ENCODE results near the gene ZNF816. TPM values are rescaled to one million over a fixed set of nuclear protein-coding genes. Genes with fewer than 3 reads are reported as not detected.
"Not testable (repeated sequence)": the region's sequence is repeated elsewhere in the genome, so short reads cannot be mapped to it uniquely, and the experiment has no call there.

The ZNF816 gene
- total and polyA plus RNA-seq, 9 donors, result 3.9 to 15.1 (median 9.7) TPM

- peak; percentile 36 to 66 (median 53) for DNase-seq
Observed at GRCh38 chr19:52946322-52947310, 16.1 kb downstream of the ZNF816 start.

GRCh38 chr19:52945652-52946321 lies 16.9 kb downstream of the ZNF816 start:
- Histone ChIP-seq H3K27ac (no peak overlapping the region), H3K9me3 (peaks cover 0 to 19% of the 10 kb centered on the region in 2 donors), H3K36me3 (no peaks in the 10 kb centered on the region), H3K27me3 (no peaks in the 10 kb centered on the region), H3K4me1 (ENCODE audit: insufficient read depth) (no peaks in the 10 kb centered on the region), H3K4me3 (no peak overlapping the region)
- intact Hi-C loops (cut with DNase I), result loop anchor here in 1 of 4 donors (2.0 kb wide), 1 partner anchor 47 kb away; no protein-coding TSS in a partner anchor
- 50 to 56% (median 53%) methylated on average over 24 of the region's 24 CpGs for WGBS, 3 donors
- TF ChIP-seq POLR2A (IDR thresholded peaks at IDR 0.05) (no peak), CTCF (IDR thresholded peaks at IDR 0.05) (no peak), EP300 (IDR thresholded peaks at IDR 0.05) (no peak)
- DNase-seq, result no peak

More at GRCh38 chr19:52946322-52947310, 16.1 kb downstream of the ZNF816 start:
- no peak overlapping the region for H3K27ac ChIP-seq
- intact Hi-C loops (cut with DNase I), result no loop called here
- TF ChIP-seq CTCF (IDR thresholded peaks at IDR 0.05), result no peak
- no peak for TF ChIP-seq POLR2A (IDR thresholded peaks at IDR 0.05)
- no peak for TF ChIP-seq EP300 (IDR thresholded peaks at IDR 0.05)
- 26 to 36% (median 27%) methylated on average over 36 to 39 of the region's 39 CpGs for WGBS, 3 donors
- H3K27me3 ChIP-seq, result no peaks in the 10 kb centered on the region
- H3K4me3 ChIP-seq, result no peak overlapping the region
- no peaks in the 10 kb centered on the region for H3K36me3 ChIP-seq
- H3K4me1 ChIP-seq (ENCODE audit: insufficient read depth), result no peaks in the 10 kb centered on the region
- peaks cover 0 to 26% of the 10 kb centered on the region in 2 donors for H3K9me3 ChIP-seq

GRCh38 chr19:52944703-52945493 lies 17.8 kb downstream of the ZNF816 start:
- DNase-seq; H3K4me1 ChIP-seq (ENCODE audit: insufficient read depth); H3K27me3 ChIP-seq; H3K27ac ChIP-seq; H3K36me3 ChIP-seq; H3K4me3 ChIP-seq: not testable (repeated sequence)
- intact Hi-C loops (cut with DNase I), result loop anchor here in 1 of 4 donors (2.0 kb wide), 1 partner anchor 48 kb away; no protein-coding TSS in a partner anchor
- WGBS, 3 donors, result 79 to 80% (median 79%) methylated on average over 17 of the region's 17 CpGs
- H3K9me3 ChIP-seq, result peaks cover 0 to 11% of the 10 kb centered on the region in 2 donors

- Histone ChIP-seq H3K4me1 (ENCODE audit: insufficient read depth) (no peaks in the 10 kb centered on the region), H3K27ac (no peak overlapping the region), H3K27me3 (no peaks in the 10 kb centered on the region), H3K9me3 (peaks cover 0 to 6% of the 10 kb centered on the region in 2 donors), H3K4me3 (no peak overlapping the region), H3K36me3 (no peaks in the 10 kb centered on the region)
- WGBS, 3 donors, result 84 to 87% (median 85%) methylated on average over 17 of the region's 17 CpGs
- intact Hi-C loops (cut with DNase I), result loop anchor here in 1 of 4 donors (2.0 kb wide), 1 partner anchor 49 kb away; no protein-coding TSS in a partner anchor
- TF ChIP-seq EP300 (IDR thresholded peaks at IDR 0.05), result no peak
- TF ChIP-seq POLR2A (IDR thresholded peaks at IDR 0.05), result no peak
- no peak for TF ChIP-seq CTCF (IDR thresholded peaks at IDR 0.05)
- DNase-seq, result no peak
Observed at GRCh38 chr19:52943884-52944643, 18.6 kb downstream of the ZNF816 start.

All from ovary (tissue), 9 donors.